Caki2 (cell line): ENCODE measurements around the gene MMP27. TPM values are rescaled to one million over a fixed set of nuclear protein-coding genes. Genes with fewer than 3 reads are reported as not detected.
A peak's percentile ranks its signal among the peaks of the same experiment; 100 is the strongest.

Source experiments
- DNase-seq: peaks from one replicate; pipeline ENCODE4 v3.0.0-alpha.2; 2015; ENCODE audit warnings: low read depth
- in situ Hi-C: cut with HindIII; loops from 2 replicates; pipeline ENCODE4 v1.10.0; 2016; ENCODE audit warnings: low sequenced_read_pairs, low pct_unique_long_range_greater_than_20kb, mixed read lengths
- total RNA-seq: library from RNA; depleted of rRNA; stranded (reverse); fragments of >200 nt; shearing (Covaris generic); gene quantifications from 2 replicates; pipeline ENCODE4 v1.2.3, GENCODE V29; 2014; ENCODE audit warnings: low replicate concordance; rRNA removed

MMP27 gene
- total RNA-seq, 1 experiment from 2014 or later: not detected

GRCh38 chr11:102653744-102654291 lies 51.8 kb downstream of the MMP27 start:
- in situ Hi-C loops: no loop called here
- peak; percentile 9 for DNase-seq

GRCh38 chr11:102647430-102647829 lies 58.1 kb downstream of the MMP27 start:
- in situ Hi-C loops: no loop called here
- no peak for DNase-seq

DNA sequence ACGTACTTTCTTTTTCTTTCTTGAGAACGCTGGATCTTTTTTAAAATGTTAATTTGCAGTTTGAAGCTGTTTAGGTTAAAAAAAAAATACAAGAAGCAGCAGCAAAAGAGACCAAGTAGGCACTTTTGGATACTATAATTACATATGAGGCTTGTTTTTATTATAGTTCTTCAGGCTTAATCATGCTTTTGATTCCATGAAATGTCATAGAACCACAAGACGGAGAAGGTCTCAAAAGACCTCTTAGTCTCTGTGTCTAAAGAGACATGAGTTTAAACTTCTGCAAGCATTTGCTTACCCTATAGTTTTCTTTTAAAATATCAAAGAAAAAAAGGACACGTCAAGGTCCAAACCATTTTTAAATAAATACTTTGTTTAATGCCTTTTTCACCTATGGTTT lies 61.6 kb downstream of the MMP27 start:
- in situ Hi-C loops: no loop called here
- no peak for DNase-seq

Other genes with a start within 250 kb of the MMP27 start
- gene MMP7, start 175.0 kb downstream of the MMP27 start, total RNA-seq: 1,017 and 1,188 TPM in 2 replicates
- gene MMP20, start 80.4 kb downstream of the MMP27 start, total RNA-seq: not detected in 2 replicates
- gene MMP8, start 19.2 kb upstream of the MMP27 start, total RNA-seq: not detected in 2 replicates
- gene MMP10, start 74.9 kb upstream of the MMP27 start, total RNA-seq: 2.1 TPM in 1 of 2 replicates, not detected in the other
- 0.26 and 0.78 TPM in 2 replicates for gene MMP1, start 92.4 kb upstream of the MMP27 start, total RNA-seq
- not detected in 2 replicates for gene MMP3, start 137.8 kb upstream of the MMP27 start, total RNA-seq
- not detected in 2 replicates for gene MMP12, start 169.2 kb upstream of the MMP27 start, total RNA-seq
- gene MMP13, start 250.0 kb upstream of the MMP27 start, total RNA-seq: not detected in 2 replicates